Upper lobe of left lung (tissue), 4 donors: ENCODE measurements around the gene BRICD5.

ENCODE experiments used
- CTCF ChIP-seq, 6 experiments: fragments of 450-650 bp in 4 of 6; fragments of 200-600 bp in 2 of 6; sonication (generic) in 2 of 6; IDR thresholded peaks; one replicate each; pipeline ENCODE4 v1.5.1; 2016 to 2019; ENCODE audit warnings: antibody characterized with exemption in 6 of 6
- POLR2A ChIP-seq, 4 donors: fragments of 450-650 bp; IDR thresholded peaks; one replicate each; pipeline ENCODE4 v1.5.1; 2016 to 2017; ENCODE audit warnings: antibody characterized with exemption in 4 of 4, mild to moderate bottlenecking in 2 of 4

GRCh38 chr16:2226245-2226793 is 15.7 kb upstream of the BRICD5 start:
- TF ChIP-seq POLR2A (IDR thresholded peaks at IDR 0.05) (no peak), CTCF (IDR thresholded peaks at IDR 0.05) (no peak)
